ENCODE data around the gene PTMA. TPM values are rescaled to one million over a fixed set of nuclear protein-coding genes. Genes with fewer than 3 reads are reported as not detected.

PTMA gene
- total RNA-seq, 1 experiment from 2014 or later, result 1,625 TPM

DNA sequence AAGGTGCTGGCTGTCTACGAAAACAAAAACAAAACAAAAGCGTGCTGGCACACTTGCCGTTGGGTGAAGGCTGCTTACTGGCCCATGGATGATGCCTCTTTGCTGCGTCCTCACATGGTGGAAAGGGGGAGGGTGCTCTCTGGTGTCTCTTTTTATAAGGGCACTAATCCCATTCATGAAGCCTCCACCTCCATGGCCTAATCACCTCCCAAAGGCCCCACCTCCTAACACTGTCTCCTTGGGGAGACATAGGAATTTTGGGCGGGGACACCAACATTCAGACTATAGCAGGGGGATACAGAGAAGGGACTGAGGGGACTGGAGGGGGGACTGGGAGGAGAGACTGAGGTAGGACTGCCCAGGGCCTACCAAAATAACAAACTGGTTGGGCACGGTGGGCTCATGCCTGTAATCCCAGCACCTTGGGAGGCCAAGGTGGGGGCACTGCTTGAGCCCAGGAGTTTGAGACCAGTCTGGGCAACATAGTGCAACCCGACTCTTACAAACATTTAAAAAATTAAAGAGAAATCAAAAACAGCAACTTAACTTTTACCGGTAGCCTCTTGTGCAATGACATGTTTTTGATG is 14.5 kb downstream of the PTMA start:
- H3K9me3 ChIP-seq (ENCODE audit: low read length), result no peaks in the 10 kb centered on the region
- DNase-seq (no peak), ATAC-seq (no peak)
- H2AFZ ChIP-seq (ENCODE audit: low read length), result no peak overlapping the region
- ChIA-PET POLR2A (ENCODE audit: unreplicated experiment) (no interaction called here), CTCF (no interaction called here)
- intact Hi-C loops (cut with micrococcal nuclease), result no loop called here
- H3K9me2 ChIP-seq (replicated peaks; ENCODE audit: low read length), result no peaks in the 10 kb centered on the region
- BruUV-seq (replicated peaks), result no TSS peak
- TF ChIP-seq EZH2phosphoT487 (IDR thresholded peaks at IDR 0.05; ENCODE audit: borderline replicate concordance, low read length) (no peak), CTCF (conservative IDR thresholded peaks at IDR 0.05; ENCODE audit: low read depth, low read length) (no peak), EZH2 (IDR thresholded peaks at IDR 0.05; ENCODE audit: low read length, unreplicated experiment) (no peak)
- no peaks in the 10 kb centered on the region for H3K27me3 ChIP-seq (ENCODE audit: low read length)
- no peak overlapping the region for H3K9ac ChIP-seq (ENCODE audit: low read length)
- H3K36me3 ChIP-seq (ENCODE audit: low read depth, low read length), result no peaks in the 10 kb centered on the region
- no peaks in the 10 kb centered on the region for H3F3A ChIP-seq (ENCODE audit: low read length, unreplicated experiment)
- peaks cover 3% of the 10 kb centered on the region for H3K4me1 ChIP-seq (ENCODE audit: insufficient read depth, low read length)
- no peak overlapping the region for H3K4me3 ChIP-seq (ENCODE audit: low read length)
- no peaks in the 10 kb centered on the region for H4K20me1 ChIP-seq (ENCODE audit: low read length)
- no peak overlapping the region for H3K4me2 ChIP-seq (ENCODE audit: low read length)
- no peaks in the 10 kb centered on the region for H3K79me2 ChIP-seq (ENCODE audit: low read length)
- H3K27ac ChIP-seq (ENCODE audit: low read length), result no peak overlapping the region

DNA sequence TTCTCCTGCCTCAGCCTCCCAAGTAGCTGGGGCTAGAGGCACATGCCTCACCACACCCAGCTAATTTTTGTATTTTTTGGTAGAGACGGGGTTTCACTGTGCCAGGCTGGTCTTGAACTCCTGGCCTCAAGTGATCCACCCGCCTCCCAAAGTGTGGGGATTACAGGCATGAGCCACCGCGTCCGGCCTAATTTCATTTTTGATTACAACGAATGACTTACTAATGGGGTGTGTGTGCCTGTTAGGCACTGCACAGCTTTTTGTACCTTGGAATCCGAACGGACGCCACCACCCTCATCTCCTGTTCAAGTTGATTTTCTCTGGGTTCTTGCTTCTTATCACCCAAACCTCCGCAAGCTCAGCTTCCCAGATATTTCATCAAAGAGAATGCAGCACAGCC is 17.2 kb downstream of the PTMA start:
- no peak for TF ChIP-seq CTCF (conservative IDR thresholded peaks at IDR 0.05; ENCODE audit: low read depth, low read length)
- TF ChIP-seq EZH2phosphoT487 (IDR thresholded peaks at IDR 0.05; ENCODE audit: borderline replicate concordance, low read length), result no peak
- no peak for TF ChIP-seq EZH2 (IDR thresholded peaks at IDR 0.05; ENCODE audit: low read length, unreplicated experiment)
- BruUV-seq (replicated peaks), result no TSS peak
- no peaks in the 10 kb centered on the region for H4K20me1 ChIP-seq (ENCODE audit: low read length)
- no peak overlapping the region for H3K4me3 ChIP-seq (ENCODE audit: low read length)
- ATAC-seq, result no peak
- no peaks in the 10 kb centered on the region for H3K79me2 ChIP-seq (ENCODE audit: low read length)
- DNase-seq, result no peak
- H3K4me1 ChIP-seq (ENCODE audit: insufficient read depth, low read length), result no peaks in the 10 kb centered on the region
- no peak overlapping the region for H3K9ac ChIP-seq (ENCODE audit: low read length)
- no peaks in the 10 kb centered on the region for H3K27me3 ChIP-seq (ENCODE audit: low read length)
- no peaks in the 10 kb centered on the region for H3K9me2 ChIP-seq (replicated peaks; ENCODE audit: low read length)
- intact Hi-C loops (cut with micrococcal nuclease), result no loop called here
- no peaks in the 10 kb centered on the region for H3F3A ChIP-seq (ENCODE audit: low read length, unreplicated experiment)
- no peaks in the 10 kb centered on the region for H3K36me3 ChIP-seq (ENCODE audit: low read depth, low read length)
- H3K27ac ChIP-seq (ENCODE audit: low read length), result no peak overlapping the region
- H3K9me3 ChIP-seq (ENCODE audit: low read length), result no peaks in the 10 kb centered on the region
- ChIA-PET POLR2A (ENCODE audit: unreplicated experiment) (no interaction called here), CTCF (no interaction called here)
- no peak overlapping the region for H2AFZ ChIP-seq (ENCODE audit: low read length)
- no peak overlapping the region for H3K4me2 ChIP-seq (ENCODE audit: low read length)

GRCh38 chr2:231726276-231726675 is 18.0 kb downstream of the PTMA start:
- BruUV-seq (replicated peaks), result no TSS peak
- ATAC-seq, result no peak
- Histone ChIP-seq H3K27ac (ENCODE audit: low read length) (no peak overlapping the region), H3K4me2 (ENCODE audit: low read length) (no peak overlapping the region), H3K27me3 (ENCODE audit: low read length) (no peaks in the 10 kb centered on the region), H2AFZ (ENCODE audit: low read length) (no peak overlapping the region), H3K9me2 (replicated peaks; ENCODE audit: low read length) (no peaks in the 10 kb centered on the region), H3K36me3 (ENCODE audit: low read depth, low read length) (no peaks in the 10 kb centered on the region), H4K20me1 (ENCODE audit: low read length) (no peaks in the 10 kb centered on the region), H3K79me2 (ENCODE audit: low read length) (no peaks in the 10 kb centered on the region), H3K4me1 (ENCODE audit: insufficient read depth, low read length) (no peaks in the 10 kb centered on the region), H3F3A (ENCODE audit: low read length, unreplicated experiment) (no peaks in the 10 kb centered on the region), H3K4me3 (ENCODE audit: low read length) (no peak overlapping the region), H3K9ac (ENCODE audit: low read length) (no peak overlapping the region), H3K9me3 (ENCODE audit: low read length) (no peaks in the 10 kb centered on the region)
- ChIA-PET CTCF (no interaction called here), POLR2A (ENCODE audit: unreplicated experiment) (no interaction called here)
- intact Hi-C loops (cut with micrococcal nuclease), result no loop called here
- no peak for TF ChIP-seq EZH2phosphoT487 (IDR thresholded peaks at IDR 0.05; ENCODE audit: borderline replicate concordance, low read length)
- TF ChIP-seq EZH2 (IDR thresholded peaks at IDR 0.05; ENCODE audit: low read length, unreplicated experiment), result no peak
- TF ChIP-seq CTCF (conservative IDR thresholded peaks at IDR 0.05; ENCODE audit: low read depth, low read length), result no peak
- DNase-seq, result no peak
